C4-2B (cell line): Measurements from ENCODE around the gene BOK.

ENCODE experiments used
- CTCF ChIP-seq: fragments of 450-650 bp; conservative IDR thresholded peaks from 2 replicates; pipeline ENCODE4 v1.5.1; 2017; ENCODE audit warnings: mild to moderate bottlenecking
- ZFX ChIP-seq: fragments of 450-650 bp; IDR thresholded peaks from 2 replicates; pipeline ENCODE4 v1.6.1; 2017

GRCh38 chr2:241592126-241592845 lies 33.7 kb downstream of the BOK start:
- TF ChIP-seq CTCF: no peak
- TF ChIP-seq ZFX: no peak
